GM12878 (cell line): ENCODE data around the gene PPDPF. TPM values are rescaled to one million over a fixed set of nuclear protein-coding genes. Genes with fewer than 3 reads are reported as not detected.
A peak's percentile ranks its signal among the peaks of the same experiment; 100 is the strongest.

Experiments used
- ASH2L ChIP-seq: fragments of 300-600, 200-600 bp; sonication (generic); IDR thresholded peaks from 2 replicates; pipeline ENCODE4 v1.6.1; 2017; ENCODE audit warnings: low read depth, mild to moderate bottlenecking, borderline replicate concordance
- ATF2 ChIP-seq: IDR thresholded peaks from 2 replicates; pipeline ENCODE4 v1.6.1; 2012; ENCODE audit warnings: low read length, inconsistent platforms
- BRCA1 ChIP-seq: IDR thresholded peaks from 2 replicates; pipeline ENCODE4 v1.6.1; 2011; ENCODE audit warnings: low read depth, low read length, improper control_type of control experiment
- CBFB ChIP-seq: IDR thresholded peaks from 2 replicates; pipeline ENCODE4 v1.6.1; 2016; ENCODE audit warnings: antibody characterized with exemption, low read depth
- CHD2 ChIP-seq: IDR thresholded peaks from 2 replicates; pipeline ENCODE4 v1.6.1; 2011; ENCODE audit warnings: low read depth, low read length, improper control_type of control experiment, borderline replicate concordance
- DPF2 ChIP-seq: fragments of 450-650 bp; IDR thresholded peaks from 2 replicates; pipeline ENCODE4 v1.6.1; 2017; ENCODE audit warnings: mild to moderate bottlenecking
- E4F1 ChIP-seq: fragments of 450-650 bp; IDR thresholded peaks from 2 replicates; pipeline ENCODE4 v1.6.1; 2018; ENCODE audit warnings: borderline replicate concordance, mild to moderate bottlenecking; ENCODE audit not compliant: partially characterized antibody
- ELK1 ChIP-seq: IDR thresholded peaks from 2 replicates; pipeline ENCODE4 v1.6.1; 2012; ENCODE audit warnings: low read depth, low read length, improper control_type of control experiment
- FOS ChIP-seq: IDR thresholded peaks from 3 replicates; pipeline ENCODE4 v1.6.1; 2011; ENCODE audit warnings: borderline replicate concordance; ENCODE audit not compliant: insufficient read length; ENCODE audit errors: extremely low read depth
- IRF5 ChIP-seq: fragments of 450-650 bp; IDR thresholded peaks from 2 replicates; pipeline ENCODE4 v1.6.1; 2017; ENCODE audit warnings: borderline replicate concordance
- KAT2A ChIP-seq: conservative IDR thresholded peaks from 2 replicates; pipeline ENCODE4 v1.6.1; 2011; ENCODE audit warnings: low read depth, low read length; ENCODE audit not compliant: control insufficient read depth
- KDM1A ChIP-seq: fragments of 200-600 bp; sonication (generic); IDR thresholded peaks from 2 replicates; pipeline ENCODE4 v1.6.1; 2016; ENCODE audit warnings: borderline replicate concordance
- MLLT1 ChIP-seq: fragments of 450-650 bp; IDR thresholded peaks from 2 replicates; pipeline ENCODE4 v1.6.1; 2016; ENCODE audit warnings: mild to moderate bottlenecking
- NKRF ChIP-seq: fragments of 450-650 bp; conservative IDR thresholded peaks from 2 replicates; pipeline ENCODE4 v1.6.1; 2017; ENCODE audit warnings: mild to moderate bottlenecking, moderate library complexity
- PML ChIP-seq: IDR thresholded peaks from 2 replicates; pipeline ENCODE4 v1.6.1; 2012; ENCODE audit warnings: low read length, inconsistent platforms
- RBBP5 ChIP-seq: fragments of 200-600 bp; sonication (generic); conservative IDR thresholded peaks from 2 replicates; pipeline ENCODE4 v1.6.1; 2016
- RELA ChIP-seq: fragments of 450-650 bp; IDR thresholded peaks from 2 replicates; pipeline ENCODE4 v1.8.0; 2014; ENCODE audit warnings: borderline replicate concordance; ENCODE audit not compliant: partially characterized antibody
- TCF12 ChIP-seq: IDR thresholded peaks from 2 replicates; pipeline ENCODE4 v1.6.1; 2011; ENCODE audit warnings: low read depth, mild to moderate bottlenecking, low read length
- ZBED1 ChIP-seq: IDR thresholded peaks from 2 replicates; pipeline ENCODE4 v1.6.1; 2016; ENCODE audit warnings: borderline replicate concordance
- ZNF384 ChIP-seq: IDR thresholded peaks from 2 replicates; pipeline ENCODE4 v1.6.1; 2012; ENCODE audit warnings: low read depth, mild to moderate bottlenecking, low read length, improper control_type of control experiment, borderline replicate concordance
- polyA plus RNA-seq, 11 experiments: library from polyadenylated mRNA; depleted of rRNA in 4 of 11; unstranded in 6 of 11; stranded (reverse) in 5 of 11; fragments of >200 nt; fragmentation: Nextera tagmentation in 4 of 11; fragmentation: Illumina TruSeq in 1 of 11; extraction: Ambion mirVana in 4 of 11; extraction: Trizol in 1 of 11; gene quantifications; 1 replicate in 1 of 11; 2 replicates in 10 of 11; pipeline versions ENCODE4 v1.2.1 to v1.2.3, GENCODE V29; 2011 to 2016; ENCODE audit warnings: inconsistent platforms in 2 of 11, missing spikeins in 2 of 11, low read depth in 1 of 11
- total RNA-seq, 4 experiments: library from RNA; depleted of rRNA in 3 of 4; stranded (reverse); fragments of >200 nt in 3 of 4; fragmentation: Illumina TruSeq in 1 of 4; extraction: Trizol in 1 of 4; gene quantifications; 2 replicates each; pipeline versions ENCODE4 v1.2.1 to v1.2.3, GENCODE V29; 2013 to 2021

Gene PPDPF
- total and polyA plus RNA-seq, 10 of the 15 experiments (the other 5 are each of a cell fraction or from before 2014, with no cell fraction given): 0.32 to 154 (median 22.8) TPM

- TF ChIP-seq ATF2: no peak
- TF ChIP-seq KDM1A: no peak
- TF ChIP-seq CHD2: 0 out of 2 replicates have a peak, but pooled peaks have one; percentile 19
- no peak for TF ChIP-seq ZBED1
- no peak for TF ChIP-seq NKRF
- TF ChIP-seq RBBP5: no peak
- peak; percentile 61; the same call in 1 of the 2 replicates for TF ChIP-seq ELK1
- 0 out of 2 replicates have a peak, but pooled peaks have one; percentile 48 for TF ChIP-seq ASH2L
- no peak for TF ChIP-seq E4F1
- no peak for TF ChIP-seq CBFB
- TF ChIP-seq KAT2A: no peak
- TF ChIP-seq IRF5: no peak
- no peak for TF ChIP-seq RELA
- TF ChIP-seq DPF2: peak; percentile 73; the same call in 1 of the 2 replicates
- TF ChIP-seq MLLT1: 0 out of 2 replicates have a peak, but pooled peaks have one; percentile 28
- TF ChIP-seq FOS: no peak
- TF ChIP-seq BRCA1: no peak
- TF ChIP-seq ZNF384: no peak
- peak; percentile 88 for TF ChIP-seq TCF12
- TF ChIP-seq PML: no peak
These were observed 22.1 kb downstream of the PPDPF start (continued) for GRCh38 chr20:63542696-63543095.
